ENCODE results near the gene MAP2K5. TPM values are rescaled to one million over a fixed set of nuclear protein-coding genes. Genes with fewer than 3 reads are reported as not detected.
A peak's percentile ranks its signal among the peaks of the same experiment; 100 is the strongest.

The MAP2K5 gene
- total and polyA plus RNA-seq, 10 of the 15 experiments (the other 5 are each of a cell fraction or from before 2014, with no cell fraction given), result 1.3 to 19.4 (median 9.6) TPM

DNA sequence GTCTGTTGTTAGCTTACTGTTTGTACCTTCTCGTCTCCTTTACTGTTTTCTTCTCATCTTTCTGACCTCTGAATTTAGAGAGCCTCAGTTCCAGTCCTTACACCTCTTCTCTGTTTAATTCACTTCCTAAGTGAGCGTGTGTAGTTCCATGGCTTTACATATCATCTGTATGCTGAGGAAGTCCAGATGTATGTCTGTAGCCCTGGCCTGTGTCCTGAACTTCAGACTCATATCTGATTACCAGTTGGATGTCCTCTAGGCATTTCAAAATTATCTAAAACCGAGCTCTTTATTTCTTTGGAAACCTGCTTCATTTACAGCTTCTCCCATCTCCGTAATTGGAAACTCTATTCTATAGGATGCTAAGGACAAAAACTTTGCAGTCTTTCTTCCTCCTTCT lies 75.8 kb downstream of the MAP2K5 start:
- intact Hi-C loops (cut with micrococcal nuclease; ENCODE audit: unreplicated experiment), result no loop called here
- in situ Hi-C loops (cut with MboI), result no loop called here
- Histone ChIP-seq H3K9me3 (replicated peaks; ENCODE audit: control insufficient read depth, insufficient read depth, low read length) (no peaks in the 10 kb centered on the region), H3K4me2 (ENCODE audit: control insufficient read depth, insufficient read depth) (no peak overlapping the region), H3K9ac (ENCODE audit: control insufficient read depth, insufficient read depth, low read length) (no peak overlapping the region), H3K79me2 (ENCODE audit: control insufficient read depth, insufficient read depth, low read length) (no peaks in the 10 kb centered on the region), H3K36me3 (ENCODE audit: control insufficient read depth in 2 of 2, insufficient read depth in 2 of 2, low read length in 1 of 2) (no peaks in the 10 kb centered on the region; a peak in 1 of 4 replicates), H2AFZ (ENCODE audit: control insufficient read depth, low read depth, low read length) (no peak overlapping the region), H3K27ac (ENCODE audit: control insufficient read depth, insufficient read depth) (no peak overlapping the region), H3K4me3 (no peak overlapping the region), H4K20me1 (ENCODE audit: control insufficient read depth, insufficient read depth) (no peaks in the 10 kb centered on the region), H3K4me1 (ENCODE audit: control insufficient read depth, insufficient read depth, low read length) (no peaks in the 10 kb centered on the region), H3K27me3 (replicated peaks in 1 of 2; ENCODE audit: control insufficient read depth in 2 of 2, insufficient read depth in 2 of 2, low read length in 1 of 2) (no peaks in the 10 kb centered on the region)
- SMC1A ChIA-PET (ENCODE audit: uncharacterized antibody, unreplicated experiment), result no interaction called here
- no peak for DNase-seq (ENCODE audit: low read depth, low spot score)
- POLR2A ChIA-PET, result no interaction called here
- CTCF ChIA-PET, result no interaction called here
- no peak for TF ChIP-seq FOXM1 (IDR thresholded peaks at IDR 0.05; ENCODE audit: low read depth, low read length)
- TF ChIP-seq, protein P1, sequence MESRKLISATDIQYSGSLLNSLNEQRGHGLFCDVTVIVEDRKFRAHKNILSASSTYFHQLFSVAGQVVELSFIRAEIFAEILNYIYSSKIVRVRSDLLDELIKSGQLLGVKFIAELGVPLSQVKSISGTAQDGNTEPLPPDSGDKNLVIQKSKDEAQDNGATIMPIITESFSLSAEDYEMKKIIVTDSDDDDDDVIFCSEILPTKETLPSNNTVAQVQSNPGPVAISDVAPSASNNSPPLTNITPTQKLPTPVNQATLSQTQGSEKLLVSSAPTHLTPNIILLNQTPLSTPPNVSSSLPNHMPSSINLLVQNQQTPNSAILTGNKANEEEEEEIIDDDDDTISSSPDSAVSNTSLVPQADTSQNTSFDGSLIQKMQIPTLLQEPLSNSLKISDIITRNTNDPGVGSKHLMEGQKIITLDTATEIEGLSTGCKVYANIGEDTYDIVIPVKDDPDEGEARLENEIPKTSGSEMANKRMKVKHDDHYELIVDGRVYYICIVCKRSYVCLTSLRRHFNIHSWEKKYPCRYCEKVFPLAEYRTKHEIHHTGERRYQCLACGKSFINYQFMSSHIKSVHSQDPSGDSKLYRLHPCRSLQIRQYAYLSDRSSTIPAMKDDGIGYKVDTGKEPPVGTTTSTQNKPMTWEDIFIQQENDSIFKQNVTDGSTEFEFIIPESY (IDR thresholded peaks at IDR 0.05), result no peak
- no peak for TF ChIP-seq PAX8 (IDR thresholded peaks at IDR 0.05)
- no peak for TF ChIP-seq ZNF217 (IDR thresholded peaks at IDR 0.05)
- no peak for TF ChIP-seq ZBED1 (IDR thresholded peaks at IDR 0.05; ENCODE audit: borderline replicate concordance)
- TF ChIP-seq MEF2A (IDR thresholded peaks at IDR 0.05; ENCODE audit: insufficient read depth, low read depth, low read length), result no peak
- TF ChIP-seq CBX5 (IDR thresholded peaks at IDR 0.05; ENCODE audit: low read depth), result no peak
- TF ChIP-seq ZNF274 (IDR thresholded peaks at IDR 0.05; ENCODE audit: insufficient read depth, insufficient read length), result no peak
- TF ChIP-seq, protein P2, sequence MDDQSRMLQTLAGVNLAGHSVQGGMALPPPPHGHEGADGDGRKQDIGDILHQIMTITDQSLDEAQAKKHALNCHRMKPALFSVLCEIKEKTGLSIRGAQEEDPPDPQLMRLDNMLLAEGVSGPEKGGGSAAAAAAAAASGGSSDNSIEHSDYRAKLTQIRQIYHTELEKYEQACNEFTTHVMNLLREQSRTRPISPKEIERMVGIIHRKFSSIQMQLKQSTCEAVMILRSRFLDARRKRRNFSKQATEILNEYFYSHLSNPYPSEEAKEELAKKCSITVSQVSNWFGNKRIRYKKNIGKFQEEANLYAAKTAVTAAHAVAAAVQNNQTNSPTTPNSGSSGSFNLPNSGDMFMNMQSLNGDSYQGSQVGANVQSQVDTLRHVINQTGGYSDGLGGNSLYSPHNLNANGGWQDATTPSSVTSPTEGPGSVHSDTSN (IDR thresholded peaks at IDR 0.05; ENCODE audit: insufficient replicate concordance, low read depth, low read length), result no peak
- TF ChIP-seq BHLHE40 (IDR thresholded peaks at IDR 0.05; ENCODE audit: borderline replicate concordance in 1 of 2, low read depth in 2 of 2, low read length in 1 of 2), result no peak
- no peak for TF ChIP-seq CBFB (IDR thresholded peaks at IDR 0.05; ENCODE audit: low read depth)
- no peak for TF ChIP-seq ZNF24 (IDR thresholded peaks at IDR 0.05)
- TF ChIP-seq IRF4 (IDR thresholded peaks at IDR 0.05; ENCODE audit: low read depth, low read length), result no peak
- TF ChIP-seq JUNB (IDR thresholded peaks at IDR 0.05), result no peak
- no peak for TF ChIP-seq NBN (IDR thresholded peaks at IDR 0.05)
- TF ChIP-seq POU2F2 (IDR thresholded peaks at IDR 0.05; ENCODE audit: borderline replicate concordance, low read depth, low read length), result no peak
- 71% methylated on average over 4 of the region's 4 CpGs for WGBS (ENCODE audit: insufficient coverage, insufficient replicate concordance, low lambda C conversion rate, missing lambda C conversion rate)
- RAD21 ChIA-PET (ENCODE audit: unreplicated experiment), result no interaction called here
- peak; percentile 23 for FAIRE-seq
- ATAC-seq, result no peak
- no TSS peak for BruUV-seq (replicated peaks)

Data from GM12878 (cell line).